ENCODE measurements around the gene SLC38A2.

GRCh38 chr12:46342562-46343033 is 30.0 kb downstream of the SLC38A2 start:
- TF ChIP-seq CTCF (IDR thresholded peaks at IDR 0.05), result peak; percentile 41 to 54 (median 53)
- no peak for TF ChIP-seq POLR2A (IDR thresholded peaks at IDR 0.05)

Measured in transverse colon (tissue), 3 donors.